ENCODE data around the gene TPTE2. TPM values are rescaled to one million over a fixed set of nuclear protein-coding genes. Genes with fewer than 3 reads are reported as not detected.

The TPTE2 gene
- total and polyA plus RNA-seq, 10 of the 15 experiments (the other 5 are each of a cell fraction or from before 2014, with no cell fraction given), result 0.31 to 1.9 (median 1.2) TPM

- Histone ChIP-seq H3K4me2 (ENCODE audit: control insufficient read depth, insufficient read depth) (no peak overlapping the region), H3K9me3 (replicated peaks; ENCODE audit: control insufficient read depth, insufficient read depth, low read length) (no peaks in the 10 kb centered on the region), H3K36me3 (ENCODE audit: control insufficient read depth in 2 of 2, insufficient read depth in 2 of 2, low read length in 1 of 2) (no peaks in the 10 kb centered on the region), H3K27me3 (replicated peaks in 1 of 2; ENCODE audit: control insufficient read depth in 2 of 2, insufficient read depth in 2 of 2, low read length in 1 of 2) (no peaks in the 10 kb centered on the region), H3K4me3 (no peak overlapping the region), H2AFZ (ENCODE audit: control insufficient read depth, low read depth, low read length) (no peak overlapping the region), H3K79me2 (ENCODE audit: control insufficient read depth, insufficient read depth, low read length) (no peaks in the 10 kb centered on the region), H3K9ac (ENCODE audit: control insufficient read depth, insufficient read depth, low read length) (no peak overlapping the region), H3K4me1 (ENCODE audit: control insufficient read depth, insufficient read depth, low read length) (peaks cover 17% of the 10 kb centered on the region), H4K20me1 (ENCODE audit: control insufficient read depth, insufficient read depth) (no peaks in the 10 kb centered on the region), H3K27ac (ENCODE audit: control insufficient read depth, insufficient read depth) (no peak overlapping the region)
- FAIRE-seq (no peak), ATAC-seq (no peak), DNase-seq (ENCODE audit: low read depth, low spot score) (no peak)
- 81% methylated on average over 4 of the region's 4 CpGs for WGBS (ENCODE audit: insufficient coverage, insufficient replicate concordance, low lambda C conversion rate, missing lambda C conversion rate)
- ChIA-PET SMC1A (ENCODE audit: uncharacterized antibody, unreplicated experiment) (interaction anchor here (1.0 to 1.7 kb wide), 4 partner anchors 10 to 49 kb away, joined by 3 to 7 read pairs (median 4); no protein-coding TSS in a partner anchor), RAD21 (ENCODE audit: unreplicated experiment) (interaction anchor here (0.9 kb wide), 1 partner anchor 61 kb away, joined by 3 read pairs; the partner anchor contains the start of gene MPHOSPH8), CTCF (interaction anchor here (0.9 to 5.1 kb wide), 3 partner anchors 9 to 18 kb away, joined by 3 to 38 read pairs (median 3); no protein-coding TSS in a partner anchor), POLR2A (interaction anchor here (1.1 kb wide), 1 partner anchor 13 kb away, joined by 3 read pairs; no protein-coding TSS in a partner anchor)
- in situ Hi-C loops (cut with MboI) (no loop called here), intact Hi-C loops (cut with micrococcal nuclease; ENCODE audit: unreplicated experiment) (no loop called here)
- BruUV-seq (replicated peaks), result no TSS peak
- no peak for TF ChIP-seq RCOR1 (conservative IDR thresholded peaks at IDR 0.05; ENCODE audit: low read depth, low read length)
- no peak for TF ChIP-seq ATF7 (IDR thresholded peaks at IDR 0.05; ENCODE audit: low read depth)
- TF ChIP-seq NR2C1 (IDR thresholded peaks at IDR 0.05), result no peak
- TF ChIP-seq TARDBP (IDR thresholded peaks at IDR 0.05; ENCODE audit: borderline replicate concordance), result no peak
- TF ChIP-seq ZNF24 (IDR thresholded peaks at IDR 0.05), result no peak
- TF ChIP-seq KAT2A (conservative IDR thresholded peaks at IDR 0.05; ENCODE audit: control insufficient read depth, low read depth, low read length), result no peak
- no peak for TF ChIP-seq CUX1 (IDR thresholded peaks at IDR 0.05; ENCODE audit: insufficient replicate concordance, low read depth, low read length)
- TF ChIP-seq SMC3 (IDR thresholded peaks at IDR 0.05; ENCODE audit: borderline replicate concordance, low read length), result no peak
- TF ChIP-seq ASH2L (IDR thresholded peaks at IDR 0.05; ENCODE audit: borderline replicate concordance, low read depth), result no peak
- TF ChIP-seq CBX5 (IDR thresholded peaks at IDR 0.05; ENCODE audit: low read depth), result no peak
- no peak for TF ChIP-seq BCLAF1 (IDR thresholded peaks at IDR 0.05)
- no peak for TF ChIP-seq MTA2 (IDR thresholded peaks at IDR 0.05; ENCODE audit: low read depth)
- no peak for TF ChIP-seq MEF2B (IDR thresholded peaks at IDR 0.05; ENCODE audit: partially characterized antibody, poor library complexity, severe bottlenecking)
- TF ChIP-seq JUNB (IDR thresholded peaks at IDR 0.05), result no peak
- no peak for TF ChIP-seq MXI1 (IDR thresholded peaks at IDR 0.05; ENCODE audit: low read depth, low read length)
- TF ChIP-seq IKZF2 (IDR thresholded peaks at IDR 0.05), result no peak
These were observed 10.9 kb upstream of the TPTE2 start for GRCh38 chr13:19572280-19572679.
